ENCODE data around the gene GNAS.

DNA sequence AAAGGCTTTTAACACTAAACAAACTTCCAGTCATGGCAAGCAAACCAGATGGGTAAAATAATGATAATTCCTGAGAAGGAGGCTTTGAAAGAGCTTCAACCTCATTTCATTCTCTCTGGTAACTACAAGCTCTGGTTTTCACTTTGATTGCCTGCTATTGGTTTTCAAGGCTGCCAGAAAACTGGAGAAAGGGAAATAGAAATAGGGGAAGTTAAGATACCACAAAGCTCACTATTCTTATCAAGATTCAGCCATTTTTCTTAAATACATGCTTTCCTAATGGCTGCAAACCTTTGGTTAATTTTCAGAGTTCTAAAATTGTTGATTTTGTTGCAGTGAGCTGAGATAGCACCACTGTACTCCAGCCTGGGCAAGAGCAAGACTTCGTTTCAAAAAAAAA is 86.0 kb downstream of the GNAS start:
- TF ChIP-seq, protein P1, sequence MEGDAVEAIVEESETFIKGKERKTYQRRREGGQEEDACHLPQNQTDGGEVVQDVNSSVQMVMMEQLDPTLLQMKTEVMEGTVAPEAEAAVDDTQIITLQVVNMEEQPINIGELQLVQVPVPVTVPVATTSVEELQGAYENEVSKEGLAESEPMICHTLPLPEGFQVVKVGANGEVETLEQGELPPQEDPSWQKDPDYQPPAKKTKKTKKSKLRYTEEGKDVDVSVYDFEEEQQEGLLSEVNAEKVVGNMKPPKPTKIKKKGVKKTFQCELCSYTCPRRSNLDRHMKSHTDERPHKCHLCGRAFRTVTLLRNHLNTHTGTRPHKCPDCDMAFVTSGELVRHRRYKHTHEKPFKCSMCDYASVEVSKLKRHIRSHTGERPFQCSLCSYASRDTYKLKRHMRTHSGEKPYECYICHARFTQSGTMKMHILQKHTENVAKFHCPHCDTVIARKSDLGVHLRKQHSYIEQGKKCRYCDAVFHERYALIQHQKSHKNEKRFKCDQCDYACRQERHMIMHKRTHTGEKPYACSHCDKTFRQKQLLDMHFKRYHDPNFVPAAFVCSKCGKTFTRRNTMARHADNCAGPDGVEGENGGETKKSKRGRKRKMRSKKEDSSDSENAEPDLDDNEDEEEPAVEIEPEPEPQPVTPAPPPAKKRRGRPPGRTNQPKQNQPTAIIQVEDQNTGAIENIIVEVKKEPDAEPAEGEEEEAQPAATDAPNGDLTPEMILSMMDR (IDR thresholded peaks at IDR 0.05), result no peak
- no peak for TF ChIP-seq POLR2A (IDR thresholded peaks at IDR 0.05)

Data from esophagus squamous epithelium (tissue), 4 donors.